Esophagus (tissue), 2 donors: ENCODE data around the gene BRF1. TPM values are rescaled to one million over a fixed set of nuclear protein-coding genes. Genes with fewer than 3 reads are reported as not detected.

Experiments
- H3K27ac ChIP-seq, 2 donors: one replicate each; pipeline ENCODE4 v1.5.1; 2013; ENCODE audit warnings: low read depth in 2 of 2, mild to moderate bottlenecking in 2 of 2, inconsistent platforms in 1 of 2, low read length in 1 of 2, moderate library complexity in 1 of 2
- H3K27me3 ChIP-seq, 2 donors: one replicate each; pipeline ENCODE4 v1.6.1; 2013; ENCODE audit warnings: low read length in 2 of 2, control low read depth in 1 of 2, mild to moderate bottlenecking in 1 of 2; ENCODE audit not compliant: insufficient read depth in 2 of 2, control insufficient read depth in 1 of 2
- H3K36me3 ChIP-seq, 2 donors: one replicate each; pipeline ENCODE4 v1.6.1; 2013; ENCODE audit warnings: low read length in 1 of 2; ENCODE audit not compliant: control insufficient read depth in 2 of 2, insufficient read depth in 2 of 2
- H3K4me1 ChIP-seq, 2 donors: one replicate each; pipeline ENCODE4 v1.6.1; 2013; ENCODE audit warnings: low read length in 1 of 2; ENCODE audit not compliant: control insufficient read depth in 2 of 2, insufficient read depth in 2 of 2
- H3K4me3 ChIP-seq, 2 donors: one replicate each; pipeline ENCODE4 v1.5.1; 2013; ENCODE audit warnings: low read length in 2 of 2, mild to moderate bottlenecking in 2 of 2, low read depth in 1 of 2, moderate library complexity in 1 of 2
- H3K9me3 ChIP-seq, 2 donors: one replicate each; pipeline ENCODE4 v1.6.1; 2013; ENCODE audit warnings: mild to moderate bottlenecking in 2 of 2, low read depth in 1 of 2, low read length in 1 of 2, moderate library complexity in 1 of 2; ENCODE audit not compliant: control insufficient read depth in 2 of 2, insufficient read depth in 1 of 2
- WGBS, 2 donors: extraction: QIAGEN DNeasy Blood & Tissue Kit; methylation state at CpG; one replicate each; pipeline ENCODE4 v1.1.7; 2013; 5-methylcytosine and 5-hydroxymethylcytosine counted together
- polyA plus RNA-seq, 2 donors: library from polyadenylated mRNA; stranded (reverse); fragments of 200-250 nt; gene quantifications; one replicate each; pipeline ENCODE4 v1.2.3, GENCODE V29; 2013
- donor health status: healthy with polysubstance abuse.
- donor health status: Bipolar disorder and iron deficiency.

Gene BRF1
- polyA plus RNA-seq, 2 donors, result 11.1 to 30.2 TPM

GRCh38 chr14:105316968-105317510 lies 16.2 kb upstream of the BRF1 start:
- Histone ChIP-seq H3K36me3 (no peaks in the 10 kb centered on the region), H3K27me3 (no peaks in the 10 kb centered on the region), H3K4me1 (peaks cover 9 to 18% of the 10 kb centered on the region in 2 donors), H3K9me3 (no peaks in the 10 kb centered on the region), H3K4me3 (no peak overlapping the region), H3K27ac (no peak overlapping the region)
- 58 to 61% methylated on average over 18 of the region's 18 CpGs for WGBS, 2 donors

DNA sequence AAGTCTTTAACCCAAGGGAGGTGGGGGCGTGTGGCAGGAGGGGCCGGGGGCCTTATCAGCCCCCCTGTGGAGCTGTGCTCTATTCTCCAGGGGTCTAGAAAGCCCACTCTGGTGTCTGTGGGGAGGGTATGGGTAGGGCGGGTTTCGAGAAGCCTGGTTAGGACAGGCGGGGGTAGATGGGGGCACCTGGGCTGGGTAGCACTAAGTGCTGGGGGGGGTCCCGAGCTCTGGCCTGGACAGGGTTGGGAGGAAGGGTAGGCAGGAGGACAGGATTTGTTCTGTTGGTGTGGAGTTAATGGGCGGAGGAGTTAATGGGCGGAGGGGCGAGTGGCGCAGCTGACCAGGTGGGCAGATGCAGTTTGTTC lies 15.8 kb upstream of the BRF1 start:
- no peak overlapping the region for H3K27ac ChIP-seq
- H3K36me3 ChIP-seq, result no peaks in the 10 kb centered on the region
- 78 to 85% methylated on average over 10 of the region's 10 CpGs for WGBS, 2 donors
- no peak overlapping the region for H3K4me3 ChIP-seq
- H3K4me1 ChIP-seq, result peaks cover 9 to 18% of the 10 kb centered on the region in 2 donors
- H3K9me3 ChIP-seq, result no peaks in the 10 kb centered on the region
- H3K27me3 ChIP-seq, result no peaks in the 10 kb centered on the region

DNA sequence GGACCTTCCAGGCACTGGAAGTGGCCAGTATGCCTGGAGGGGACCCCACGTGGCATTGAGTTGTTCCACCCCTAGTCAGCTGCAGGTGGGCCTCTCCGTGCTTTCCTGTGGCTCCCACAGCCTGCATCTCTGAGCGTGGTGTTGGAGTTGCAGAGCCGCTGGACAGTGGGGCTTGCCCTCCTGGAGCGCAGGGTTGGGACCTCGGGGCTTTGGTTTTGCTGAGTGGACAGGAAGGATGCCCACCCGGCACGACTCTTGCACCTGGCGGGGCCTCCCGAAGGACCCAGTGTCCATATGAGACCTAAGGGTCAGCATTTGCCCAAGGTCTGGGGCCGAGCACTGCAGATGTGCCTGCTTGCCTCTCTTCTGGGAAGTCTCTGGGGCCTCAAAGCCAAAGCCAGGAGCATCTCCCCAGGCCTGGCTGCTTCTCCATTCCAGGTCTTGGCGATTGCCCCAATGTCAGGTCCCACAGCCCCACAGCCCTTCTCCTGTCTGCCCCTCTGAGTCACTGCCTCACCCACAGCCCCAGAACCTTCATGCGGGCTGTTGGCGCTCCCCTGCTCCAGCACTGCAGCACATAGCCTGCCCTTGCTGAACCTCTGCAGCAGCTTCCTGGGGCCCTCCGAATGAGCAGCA lies 15.3 kb upstream of the BRF1 start:
- Histone ChIP-seq H3K27me3 (no peaks in the 10 kb centered on the region), H3K9me3 (no peaks in the 10 kb centered on the region), H3K27ac (peak overlapping the region; percentile 14 to 53), H3K36me3 (no peaks in the 10 kb centered on the region), H3K4me3 (peak overlapping the region; percentile 76), H3K4me1 (peaks cover 9 to 18% of the 10 kb centered on the region in 2 donors)
- 56 to 60% methylated on average over 15 of the region's 15 CpGs for WGBS, 2 donors

DNA sequence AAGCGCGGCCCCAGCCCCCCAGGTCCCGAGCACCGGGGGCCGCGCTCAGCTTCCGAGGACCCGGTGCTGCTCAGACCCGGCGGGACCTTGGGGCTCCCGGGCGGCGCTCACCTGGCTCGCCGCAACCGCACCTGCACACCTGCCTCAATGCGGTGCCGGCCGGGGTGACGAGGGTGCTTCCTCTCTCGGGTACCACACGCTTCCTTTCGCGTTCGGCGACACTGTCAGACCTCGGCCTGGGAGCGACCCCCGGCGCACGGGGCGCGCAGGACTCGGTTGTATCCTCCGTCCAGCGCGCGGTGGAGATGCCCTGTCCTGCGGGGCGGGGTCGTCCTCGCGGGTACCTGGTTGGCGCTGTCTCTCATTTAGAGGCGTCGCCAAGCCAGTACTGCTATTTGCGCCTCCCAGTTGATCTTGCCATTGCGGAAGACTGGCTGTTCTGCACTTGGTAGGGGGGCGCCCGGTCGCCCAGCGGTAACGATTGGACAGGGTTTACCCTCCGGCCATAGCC lies 14.5 kb upstream of the BRF1 start:
- H3K27ac ChIP-seq, result peak overlapping the region; percentile 78 to 83
- WGBS, 2 donors, result 1 to 2% methylated on average over 48 to 54 of the region's 54 CpGs

DNA sequence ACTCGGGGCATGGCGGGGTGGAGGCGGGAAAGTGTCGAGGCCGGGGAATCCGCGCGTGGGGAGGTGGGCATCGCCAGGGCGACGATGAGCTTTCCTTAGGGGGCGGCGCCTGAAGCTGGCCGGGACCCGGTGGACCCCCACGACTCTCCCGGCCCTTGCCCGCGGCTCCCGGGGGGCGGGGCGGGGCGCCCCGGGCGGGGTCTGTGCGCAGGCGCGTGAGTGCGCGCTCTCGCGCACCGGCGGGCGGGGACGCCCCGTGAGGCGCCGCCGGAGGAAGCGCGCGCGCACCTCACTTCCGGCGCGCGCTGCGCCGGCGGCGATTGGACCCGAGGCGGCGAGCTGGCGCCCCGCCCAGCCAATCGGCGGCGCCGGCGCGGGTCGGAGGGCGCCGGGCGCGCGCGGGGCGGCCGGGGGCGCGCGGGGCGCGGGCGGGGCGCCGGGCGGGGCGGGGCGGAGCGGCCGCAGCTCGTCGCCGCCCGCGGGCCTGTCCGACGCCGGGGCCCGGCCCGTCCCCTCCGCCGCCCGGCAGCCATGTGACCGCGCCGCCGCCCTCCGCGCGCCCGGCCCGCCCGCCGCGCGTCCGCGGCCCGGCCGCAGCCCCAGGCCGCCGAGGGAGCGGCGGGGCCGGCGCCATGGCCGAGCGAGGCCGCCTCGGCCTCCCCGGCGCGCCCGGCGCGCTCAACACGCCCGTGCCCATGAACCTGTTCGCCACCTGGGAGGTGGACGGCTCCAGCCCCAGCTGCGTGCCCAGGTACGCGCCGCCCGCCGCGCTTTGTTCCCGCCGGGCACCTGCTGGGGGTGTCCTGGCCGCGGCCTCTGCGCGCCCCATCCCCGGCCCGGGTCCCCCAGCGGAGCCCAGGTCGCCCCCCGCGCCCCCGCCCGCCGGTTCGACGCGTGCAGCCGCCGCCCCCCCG lies 13.7 kb upstream of the BRF1 start, which contains the start of gene PACS2:
Gene PACS2, plus strand, starts transcription at position 462 of the 914 bp plus-strand sequence. Its CDS starts 171 bp downstream, at position 633.
- H3K27me3 ChIP-seq, result no peaks in the 10 kb centered on the region

More for the DNA sequence above, 14.5 kb upstream of the BRF1 start:
- Histone ChIP-seq H3K27me3 (no peaks in the 10 kb centered on the region), H3K36me3 (no peaks in the 10 kb centered on the region), H3K4me1 (peaks cover 9 to 18% of the 10 kb centered on the region in 2 donors), H3K9me3 (no peaks in the 10 kb centered on the region), H3K4me3 (peak overlapping the region; percentile 76)

DNA sequence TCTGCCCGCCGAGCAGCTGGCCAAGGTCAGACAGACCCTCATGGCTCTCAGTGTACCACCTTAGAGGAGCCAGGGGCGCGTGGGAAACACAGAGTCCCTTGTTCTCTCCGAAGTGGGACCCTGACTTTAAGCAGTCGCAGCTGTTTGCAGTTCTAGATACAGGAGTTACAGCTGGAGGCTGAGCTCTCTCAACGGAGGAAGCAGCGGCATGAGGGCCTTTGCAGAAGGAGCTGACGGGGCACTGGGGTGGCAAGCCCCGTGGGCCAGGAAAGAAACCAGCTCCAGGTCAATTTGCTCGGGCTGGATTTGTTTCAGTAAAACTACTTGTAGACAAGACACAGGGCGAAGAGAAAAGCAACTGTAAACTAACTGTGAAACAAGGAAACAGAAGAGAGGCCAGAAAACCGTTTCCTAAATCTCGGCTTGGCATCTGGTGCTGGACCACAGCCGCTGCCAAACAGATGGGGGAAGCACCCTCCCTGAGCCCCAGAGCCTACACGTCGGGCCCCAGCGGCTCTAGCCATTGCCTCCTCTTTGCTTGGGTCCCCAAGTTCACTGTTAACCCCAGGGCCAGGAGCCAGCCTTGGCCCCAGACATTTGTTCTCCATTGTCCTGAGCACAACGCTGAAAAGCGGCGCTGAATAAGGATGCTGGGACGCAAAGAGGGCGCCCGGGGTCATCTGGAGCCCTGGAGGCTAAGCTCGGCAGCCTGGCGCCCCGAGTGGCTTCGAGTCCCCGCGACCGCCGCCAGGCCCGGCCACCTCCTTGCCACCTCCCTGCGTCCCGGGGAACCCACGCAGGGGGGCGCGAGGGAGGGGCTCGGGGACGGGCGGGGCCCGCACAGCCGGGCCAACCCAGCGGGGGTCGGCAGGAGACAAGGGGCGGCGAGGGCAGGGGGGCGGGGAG lies 12.8 kb upstream of the BRF1 start:
- H3K36me3 ChIP-seq, result no peaks in the 10 kb centered on the region
- no peaks in the 10 kb centered on the region for H3K9me3 ChIP-seq
- H3K4me3 ChIP-seq, result peak overlapping the region; percentile 47 to 76
- 13 to 14% methylated on average over 41 to 48 of the region's 48 CpGs for WGBS, 2 donors
- H3K4me1 ChIP-seq, result peaks cover 9 to 18% of the 10 kb centered on the region in 2 donors
- peak overlapping the region; percentile 91 to 94 for H3K27ac ChIP-seq
- H3K27me3 ChIP-seq, result no peaks in the 10 kb centered on the region

More for the DNA sequence above, 13.7 kb upstream of the BRF1 start, which contains the start of gene PACS2:
- H3K4me3 ChIP-seq, result peak within 1 kb of the TSS; percentile 76
- H3K9me3 ChIP-seq, result no peaks in the 10 kb centered on the region
- 1% methylated on average over 46 to 163 of the region's 163 CpGs for WGBS, 2 donors
- H3K4me1 ChIP-seq, result peaks cover 9 to 18% of the 10 kb centered on the region in 2 donors
- H3K36me3 ChIP-seq, result no peaks in the 10 kb centered on the region
- peak within 1 kb of the TSS; percentile 91 to 94 for H3K27ac ChIP-seq

GRCh38 chr14:105312973-105313372 lies 12.2 kb upstream of the BRF1 start:
- Histone ChIP-seq H3K36me3 (no peaks in the 10 kb centered on the region), H3K4me1 (peaks cover 9 to 18% of the 10 kb centered on the region in 2 donors), H3K27ac (peak overlapping the region in 1 of 2 donors; percentile 91), H3K9me3 (no peaks in the 10 kb centered on the region), H3K4me3 (no peak overlapping the region), H3K27me3 (no peaks in the 10 kb centered on the region)
- WGBS, 2 donors, result 86 to 92% methylated on average over 13 of the region's 13 CpGs

DNA sequence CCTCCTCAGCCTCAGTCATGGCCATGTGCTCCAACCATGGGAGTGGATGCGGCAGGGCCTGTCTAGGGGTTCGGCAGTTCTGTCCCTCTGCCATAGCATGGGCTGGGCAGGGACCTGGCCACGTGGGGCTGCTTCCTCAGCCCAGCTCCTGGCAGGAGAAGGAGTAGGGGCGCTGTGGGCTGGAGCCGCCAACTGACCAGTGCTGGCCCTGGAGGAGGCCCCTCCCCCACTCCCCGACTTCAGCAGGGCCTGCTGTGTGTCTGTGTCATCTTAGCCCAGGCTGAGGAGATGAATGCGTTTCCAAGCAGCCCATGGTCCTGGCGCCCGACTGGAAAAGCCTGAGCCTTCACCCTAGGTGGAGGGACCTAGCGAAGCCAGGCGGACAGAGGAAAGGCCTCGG lies 11.0 kb upstream of the BRF1 start:
- Histone ChIP-seq H3K27ac (no peak overlapping the region), H3K36me3 (no peaks in the 10 kb centered on the region), H3K27me3 (no peaks in the 10 kb centered on the region), H3K4me3 (no peak overlapping the region), H3K9me3 (no peaks in the 10 kb centered on the region), H3K4me1 (peaks cover 9 to 11% of the 10 kb centered on the region in 2 donors)
- WGBS, 2 donors, result 85 to 87% methylated on average over 12 of the region's 12 CpGs
